AG08396 (cell line): ENCODE data around the gene C16orf89.

ENCODE experiments used
- DNase-seq: peaks from one replicate; pipeline ENCODE4 v3.0.0; 2012; ENCODE audit warnings: low spot score, mixed read lengths

Gene C16orf89

DNA sequence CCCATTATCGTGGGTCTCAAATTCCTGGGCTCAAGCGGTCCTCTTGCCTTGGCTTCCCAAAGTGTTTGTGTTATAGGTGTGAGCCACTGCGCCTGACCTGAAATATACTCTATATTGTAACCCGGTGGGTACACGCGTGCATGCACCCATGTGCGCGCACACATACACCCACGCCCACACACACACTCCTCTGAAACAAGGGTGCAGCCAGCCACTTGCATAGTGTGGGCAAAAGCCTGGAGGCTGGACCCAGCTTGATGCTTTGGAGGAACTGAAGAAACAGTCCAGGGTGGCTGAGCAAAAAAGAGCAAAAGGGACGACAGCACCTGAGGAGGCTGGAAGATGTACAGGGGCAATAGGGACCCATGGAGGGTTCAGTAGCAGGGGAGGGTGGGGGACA, 61.9 kb downstream of the C16orf89 start:
- DNase-seq: no peak

DNA sequence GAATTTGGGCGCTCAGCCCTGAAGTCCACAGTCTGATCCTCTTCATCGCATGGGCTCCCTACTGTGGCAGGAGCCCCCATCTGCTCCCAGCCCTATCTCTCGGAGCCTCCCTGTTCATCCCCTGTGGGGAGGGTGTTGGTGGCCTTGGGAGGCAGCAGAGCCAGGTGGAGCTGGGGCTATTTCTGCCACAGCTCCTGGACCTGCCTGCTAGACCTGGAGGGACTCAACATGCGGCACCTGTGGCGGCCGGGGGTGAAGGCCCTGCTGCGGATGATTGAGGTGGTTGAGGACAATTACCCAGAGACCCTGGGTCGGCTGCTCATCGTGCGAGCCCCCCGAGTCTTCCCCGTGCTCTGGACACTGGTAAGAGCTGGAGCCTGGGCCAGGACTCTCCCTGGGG, 62.5 kb downstream of the C16orf89 start:
- DNase-seq: no peak

DNA sequence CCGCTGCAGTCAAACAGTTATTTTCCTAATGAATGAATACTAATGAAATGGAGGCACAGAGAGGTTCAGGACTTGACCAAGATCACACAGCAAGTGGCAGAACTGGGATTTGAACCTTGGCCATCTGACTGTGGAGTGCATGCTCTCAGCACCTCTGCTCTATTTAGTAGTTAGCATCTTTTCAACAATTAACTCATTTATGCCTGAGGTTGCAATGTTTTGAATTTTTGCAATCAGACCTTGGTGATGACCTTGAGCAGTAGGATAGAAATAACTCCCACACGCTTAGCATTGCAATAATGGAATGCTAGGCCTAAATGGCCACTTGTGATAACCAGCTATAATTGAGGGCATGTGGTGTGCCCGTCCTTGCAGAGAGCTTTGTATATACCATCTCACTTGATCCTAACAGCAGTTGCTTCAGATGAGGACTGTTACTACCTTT, 63.0 kb downstream of the C16orf89 start:
- DNase-seq: no peak

DNA sequence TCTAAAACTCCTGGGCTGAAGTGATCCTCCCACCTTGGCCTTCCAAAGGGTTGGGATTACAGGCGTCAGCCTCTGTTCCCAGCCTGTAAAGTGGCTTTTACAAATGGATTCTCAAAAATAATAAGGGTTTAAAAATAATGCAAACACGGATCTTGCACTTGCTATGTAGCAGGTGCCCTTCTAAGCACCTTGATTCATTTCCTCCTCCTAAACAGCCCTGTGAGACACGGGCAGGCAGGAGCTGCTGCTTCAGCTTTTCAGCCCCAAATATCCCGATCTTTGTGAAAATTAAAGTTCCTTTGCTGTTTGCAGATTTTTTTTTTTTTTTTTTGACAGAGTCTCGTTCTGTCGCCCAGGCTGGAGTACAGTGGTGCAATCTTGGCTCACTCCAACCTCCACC, 63.8 kb downstream of the C16orf89 start:
- DNase-seq: no peak

DNA sequence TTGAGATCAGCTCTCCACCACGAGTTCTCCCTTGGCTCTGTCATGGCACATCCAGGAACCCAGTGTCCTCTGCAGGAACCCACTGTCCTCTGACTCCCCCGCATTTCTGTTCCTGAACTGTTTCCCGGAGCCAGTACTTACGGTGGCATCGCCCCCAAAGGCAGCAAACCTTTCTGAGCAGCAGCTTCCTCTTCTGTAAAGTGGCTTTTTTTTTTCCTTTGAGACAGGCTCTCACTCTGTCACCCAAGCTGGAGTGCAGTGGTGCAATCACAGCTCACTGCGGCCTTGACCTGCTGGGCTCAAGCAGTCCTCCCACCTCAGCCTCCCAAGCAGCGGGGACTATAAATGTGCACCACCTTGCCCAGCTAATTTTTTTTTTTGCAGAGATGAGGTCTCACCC, 64.2 kb downstream of the C16orf89 start:
- no peak for DNase-seq

DNA sequence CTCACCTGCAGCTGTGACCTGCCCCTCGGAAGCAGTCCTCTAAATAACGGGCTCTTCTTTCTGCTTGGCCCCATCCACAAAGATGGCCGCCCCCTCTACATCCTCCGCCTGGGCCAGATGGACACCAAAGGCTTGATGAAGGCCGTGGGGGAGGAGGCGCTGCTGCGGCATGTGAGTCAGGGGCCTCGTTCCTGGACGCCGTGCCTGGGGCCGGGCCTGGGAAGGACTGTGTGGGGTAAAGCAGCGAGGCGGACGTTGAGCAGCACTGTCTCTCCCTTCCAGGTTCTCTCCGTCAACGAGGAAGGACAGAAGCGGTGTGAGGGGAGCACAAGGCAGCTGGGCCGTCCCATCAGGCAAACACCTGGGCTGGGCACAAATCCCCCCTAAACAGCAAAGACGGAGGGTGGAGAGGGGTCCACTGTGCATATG, 65.2 kb downstream of the C16orf89 start:
- DNase-seq: no peak

DNA sequence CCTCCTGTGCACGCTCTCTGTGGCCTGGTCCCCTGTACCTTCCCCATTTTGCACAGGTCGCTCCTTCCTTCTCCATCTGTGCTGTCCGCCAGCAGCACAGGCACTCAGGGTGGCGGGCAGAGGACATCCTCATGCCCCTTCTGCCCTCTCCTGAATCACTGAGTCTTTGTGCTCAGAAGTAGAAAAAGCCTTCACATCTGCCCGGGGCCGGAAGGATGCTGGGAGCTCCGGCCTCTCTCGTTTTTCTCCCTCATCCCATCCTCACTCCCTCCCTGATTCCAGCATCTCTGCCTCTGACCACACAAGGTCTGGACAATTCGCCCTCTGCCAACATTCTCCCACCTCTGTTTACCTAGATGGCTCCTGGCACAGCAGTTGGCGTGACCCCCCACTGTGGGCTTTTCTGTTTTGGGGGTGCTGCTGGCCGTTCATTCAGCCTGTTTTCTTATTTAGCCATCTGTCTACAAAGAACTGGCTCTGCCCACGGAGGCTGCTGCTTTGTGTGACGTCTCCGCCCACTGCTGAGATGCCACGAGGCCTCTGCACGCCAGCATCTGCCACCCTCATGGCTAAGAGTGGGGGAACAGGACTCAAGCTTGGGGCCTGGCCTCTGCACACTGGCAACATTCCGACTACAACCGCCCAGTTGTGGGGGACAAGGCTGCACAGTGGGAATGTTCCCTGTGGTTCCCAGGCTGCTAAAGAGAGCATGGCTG, 70.9 kb downstream of the C16orf89 start:
- no peak for DNase-seq
